ENCODE results near the gene GPR161. TPM values are rescaled to one million over a fixed set of nuclear protein-coding genes. Genes with fewer than 3 reads are reported as not detected.

GPR161 gene
- total RNA-seq, 2 experiments from 2014 or later: 0.14 to 0.30 TPM

GRCh38 chr1:168091063-168091462, 45.7 kb downstream of the GPR161 start:
- no peak for DNase-seq
- H3K27ac Mint-ChIP-seq: no peak overlapping the region
- no peaks in the 10 kb centered on the region for H3K9me3 Mint-ChIP-seq
- H3K4me3 Mint-ChIP-seq: no peak overlapping the region
- H3K27me3 Mint-ChIP-seq: no peaks in the 10 kb centered on the region
- H3K36me3 Mint-ChIP-seq: no peaks in the 10 kb centered on the region
- no peaks in the 10 kb centered on the region for H3K4me1 Mint-ChIP-seq

- Mint-ChIP-seq H3K36me3 (no peaks in the 10 kb centered on the region), H3K27ac (no peak overlapping the region), H3K4me1 (no peaks in the 10 kb centered on the region), H3K9me3 (no peaks in the 10 kb centered on the region), H3K27me3 (no peaks in the 10 kb centered on the region), H3K4me3 (no peak overlapping the region)
- DNase-seq: no peak
Measured at GRCh38 chr1:168090395-168090794, 46.3 kb downstream of the GPR161 start.

- Mint-ChIP-seq H3K4me3 (no peak overlapping the region), H3K9me3 (no peaks in the 10 kb centered on the region), H3K4me1 (no peaks in the 10 kb centered on the region), H3K27ac (no peak overlapping the region), H3K36me3 (no peaks in the 10 kb centered on the region), H3K27me3 (no peaks in the 10 kb centered on the region)
- no peak for DNase-seq
Measured at GRCh38 chr1:168089979-168090337, 46.8 kb downstream of the GPR161 start.

DNA sequence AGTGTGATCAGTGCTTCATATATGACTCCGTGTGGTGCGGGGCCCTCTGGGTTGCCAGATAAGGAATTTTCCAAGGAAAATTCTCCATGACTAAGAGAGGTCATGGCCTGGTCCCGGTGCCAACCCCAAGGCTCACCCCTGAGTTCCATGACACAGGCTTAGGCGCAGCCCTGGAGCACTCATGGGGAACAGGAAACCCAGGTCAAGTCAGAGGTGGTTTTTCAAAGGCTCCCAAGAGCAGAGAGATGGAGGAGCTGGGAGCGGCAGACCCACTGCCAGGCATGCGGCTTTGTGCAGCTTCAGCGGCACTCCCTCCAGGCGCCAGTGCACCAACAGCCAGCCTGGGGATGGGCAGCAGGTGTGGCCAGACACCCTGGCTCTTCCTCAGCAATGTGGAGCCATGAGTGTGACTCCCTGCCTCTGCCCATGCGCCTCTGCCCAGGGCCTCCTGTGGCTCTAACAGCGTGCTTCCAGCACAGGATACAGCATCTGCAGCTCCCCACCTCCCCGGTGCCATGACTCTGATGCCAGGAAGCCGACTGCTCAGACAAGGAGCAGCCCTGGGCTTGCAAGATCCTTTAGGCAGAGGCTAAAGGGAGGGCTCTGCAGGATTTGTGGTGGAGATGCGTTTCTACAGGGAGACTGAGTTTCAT, 47.3 kb downstream of the GPR161 start:
- no peaks in the 10 kb centered on the region for H3K9me3 Mint-ChIP-seq
- DNase-seq: no peak
- H3K4me3 Mint-ChIP-seq: no peak overlapping the region
- H3K36me3 Mint-ChIP-seq: no peaks in the 10 kb centered on the region
- no peaks in the 10 kb centered on the region for H3K4me1 Mint-ChIP-seq
- no peak overlapping the region for H3K27ac Mint-ChIP-seq
- no peaks in the 10 kb centered on the region for H3K27me3 Mint-ChIP-seq

DNA sequence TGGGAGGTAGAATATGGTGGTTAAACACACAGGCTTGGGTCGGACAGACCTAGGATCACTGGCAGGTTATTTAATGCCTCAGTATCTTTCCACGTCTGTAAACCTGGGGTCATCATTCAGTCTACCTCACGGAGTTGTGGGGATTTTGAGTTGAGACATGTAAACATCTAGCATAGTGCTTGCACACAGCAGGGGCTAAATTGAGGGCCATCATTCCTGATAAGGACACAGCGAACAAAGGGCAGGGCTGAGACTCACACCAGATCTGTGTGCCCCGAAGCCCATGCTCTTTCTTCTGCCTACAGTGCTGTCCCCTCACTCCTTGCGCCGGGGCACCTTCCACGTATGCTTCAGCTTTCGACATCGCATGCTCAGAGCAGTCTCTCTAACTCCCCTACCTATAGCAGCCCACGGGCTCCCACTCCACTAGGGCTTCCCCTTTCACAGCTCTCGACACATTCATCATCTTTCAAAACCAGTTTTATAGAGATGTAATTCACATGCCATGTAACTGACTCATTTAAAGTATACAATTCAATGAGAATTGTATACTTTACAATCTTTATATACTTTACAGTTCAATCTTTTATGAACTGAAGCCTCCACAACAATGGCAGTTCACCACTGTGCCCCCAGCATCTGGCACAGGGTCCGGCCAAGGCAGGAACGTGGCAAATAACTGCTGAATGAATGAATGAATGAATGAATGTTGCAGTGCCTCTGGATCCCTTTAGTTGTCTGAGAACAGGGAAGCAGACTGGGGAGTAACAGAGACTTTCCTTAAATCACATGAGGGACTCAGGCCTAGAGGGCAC, 48.0 kb downstream of the GPR161 start:
- no peak for DNase-seq
- Mint-ChIP-seq H3K36me3 (no peaks in the 10 kb centered on the region), H3K27me3 (no peaks in the 10 kb centered on the region), H3K4me3 (no peak overlapping the region), H3K4me1 (peaks cover 1% of the 10 kb centered on the region), H3K9me3 (no peaks in the 10 kb centered on the region), H3K27ac (no peak overlapping the region)

DNA sequence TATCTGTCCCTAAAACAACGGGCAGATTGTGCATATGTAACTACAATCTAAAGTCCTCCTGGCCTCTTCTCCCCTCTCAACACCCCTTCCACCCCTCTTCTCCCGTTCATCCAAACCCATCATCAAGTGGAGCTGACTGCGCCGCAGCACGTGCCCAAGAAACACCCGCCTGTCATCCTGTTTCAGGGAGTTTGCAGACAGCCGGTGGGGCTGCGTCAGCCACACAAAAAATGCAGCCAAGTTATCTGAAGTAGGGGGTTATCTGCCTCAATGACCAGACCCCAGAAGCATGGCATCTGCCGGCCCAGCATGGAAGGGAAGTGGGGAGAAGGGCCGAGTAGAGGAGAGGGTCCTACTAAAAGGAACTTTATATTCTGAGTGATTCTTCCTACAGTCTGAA, 49.0 kb downstream of the GPR161 start:
- no peak for DNase-seq
- Mint-ChIP-seq H3K27ac (no peak overlapping the region), H3K9me3 (no peaks in the 10 kb centered on the region), H3K27me3 (no peaks in the 10 kb centered on the region), H3K4me3 (no peak overlapping the region), H3K4me1 (peaks cover 3% of the 10 kb centered on the region), H3K36me3 (no peaks in the 10 kb centered on the region)

GRCh38 chr1:168086438-168086837, 50.3 kb downstream of the GPR161 start:
- Mint-ChIP-seq H3K4me1 (peaks cover 3% of the 10 kb centered on the region), H3K27ac (no peak overlapping the region), H3K4me3 (no peak overlapping the region), H3K27me3 (no peaks in the 10 kb centered on the region), H3K36me3 (no peaks in the 10 kb centered on the region), H3K9me3 (no peaks in the 10 kb centered on the region)
- no peak for DNase-seq

- Mint-ChIP-seq H3K4me1 (peaks cover 3% of the 10 kb centered on the region), H3K27ac (no peak overlapping the region), H3K4me3 (no peak overlapping the region), H3K9me3 (no peaks in the 10 kb centered on the region), H3K27me3 (no peaks in the 10 kb centered on the region), H3K36me3 (no peaks in the 10 kb centered on the region)
- no peak for DNase-seq
Measured at GRCh38 chr1:168085401-168085872, 51.3 kb downstream of the GPR161 start.

GRCh38 chr1:168084396-168085231, 52.1 kb downstream of the GPR161 start:
- no peaks in the 10 kb centered on the region for H3K9me3 Mint-ChIP-seq

DNA sequence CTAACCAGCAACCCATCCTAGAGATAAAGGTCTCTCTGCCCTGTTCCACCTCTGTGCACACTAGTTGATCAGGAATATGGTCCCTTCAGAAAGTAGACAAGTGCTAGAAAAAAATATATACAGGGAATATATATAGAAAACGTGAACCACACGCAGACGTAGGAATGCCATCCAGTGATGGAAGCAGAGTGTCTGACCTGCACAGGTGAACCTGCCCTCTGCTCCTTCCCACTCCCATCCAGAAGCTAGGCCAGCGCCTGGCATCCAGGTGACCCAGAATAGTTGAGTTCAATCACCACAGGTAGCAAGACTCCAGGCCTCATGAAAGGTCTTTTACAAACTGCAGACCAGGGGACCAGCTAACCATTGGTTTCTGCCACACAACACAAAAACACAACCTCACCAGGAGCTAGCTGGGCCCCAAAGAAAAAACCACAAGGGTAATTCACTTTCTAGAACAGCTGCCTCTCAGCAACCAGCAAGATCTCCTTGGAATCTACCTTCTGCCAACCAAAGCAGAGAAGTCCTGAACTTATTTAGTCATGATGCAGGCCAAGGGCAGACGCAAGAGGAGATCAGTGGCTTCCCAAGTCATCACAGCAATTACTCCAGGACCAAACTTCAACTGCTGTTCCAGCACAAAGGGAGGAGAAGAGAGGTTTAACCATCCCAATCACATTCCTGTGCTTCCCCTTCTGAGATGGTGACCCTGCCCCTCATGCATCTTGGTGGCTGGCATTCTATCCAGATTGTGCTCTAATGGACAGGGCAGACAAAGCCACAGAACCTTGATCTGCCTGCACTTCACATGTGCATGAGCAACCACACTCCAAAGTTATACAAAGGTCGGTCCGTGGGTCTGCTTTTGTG, 53.0 kb downstream of the GPR161 start:
- H3K36me3 Mint-ChIP-seq: no peaks in the 10 kb centered on the region
- H3K27ac Mint-ChIP-seq: no peak overlapping the region
- H3K4me1 Mint-ChIP-seq: peaks cover 3% of the 10 kb centered on the region
- H3K4me3 Mint-ChIP-seq: no peak overlapping the region
- DNase-seq: no peak
- no peaks in the 10 kb centered on the region for H3K9me3 Mint-ChIP-seq
- H3K27me3 Mint-ChIP-seq: no peaks in the 10 kb centered on the region

More at GRCh38 chr1:168084396-168085231, 52.1 kb downstream of the GPR161 start:
- H3K27ac Mint-ChIP-seq: no peak overlapping the region
- H3K27me3 Mint-ChIP-seq: no peaks in the 10 kb centered on the region
- peak; percentile 61 for DNase-seq
- H3K36me3 Mint-ChIP-seq: no peaks in the 10 kb centered on the region
- H3K4me1 Mint-ChIP-seq: peaks cover 3% of the 10 kb centered on the region
- no peak overlapping the region for H3K4me3 Mint-ChIP-seq

DNA sequence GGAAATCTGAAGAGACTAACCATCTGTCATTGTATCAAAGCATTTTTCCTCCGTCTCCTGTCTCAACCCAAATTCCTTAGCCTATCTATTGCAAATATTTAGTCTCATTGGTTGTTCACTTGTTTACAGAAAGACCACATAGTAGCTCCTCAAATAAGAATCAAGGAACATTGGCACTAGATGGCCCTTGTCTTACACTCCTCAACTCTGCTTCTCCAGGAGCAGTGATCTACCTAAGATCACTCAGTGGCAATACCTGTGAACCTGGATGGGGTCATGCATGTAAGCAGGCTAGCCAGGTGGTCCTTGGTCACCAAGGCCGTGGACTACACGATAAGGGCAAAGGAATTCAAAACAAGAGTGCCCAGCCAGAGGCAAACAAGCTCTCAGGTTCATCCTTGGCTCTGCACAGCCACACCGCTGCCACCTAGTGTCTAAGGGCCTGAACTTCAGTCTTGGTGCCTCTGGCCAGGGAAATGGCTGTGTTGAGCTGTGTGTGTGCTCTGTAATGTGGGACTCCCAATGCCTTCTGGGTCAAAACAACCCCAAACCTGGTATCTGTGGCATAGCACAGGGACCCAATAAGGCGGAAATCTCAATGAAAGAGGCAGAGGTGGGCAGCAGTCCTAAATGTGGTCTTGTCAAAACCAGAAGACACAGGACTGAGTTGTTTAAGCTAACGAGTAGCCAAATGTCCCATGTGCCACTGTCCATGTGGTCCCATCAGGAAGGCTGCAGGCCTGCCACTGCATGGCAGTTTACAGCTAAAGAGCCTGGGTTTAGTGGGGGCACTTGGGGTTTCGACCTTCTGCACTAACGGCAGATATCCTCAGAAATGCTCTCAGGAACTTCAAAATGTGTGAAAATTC, 54.5 kb downstream of the GPR161 start:
- H3K4me1 Mint-ChIP-seq: peaks cover 3% of the 10 kb centered on the region
- no peaks in the 10 kb centered on the region for H3K36me3 Mint-ChIP-seq
- DNase-seq: peak; percentile 69
- H3K27ac Mint-ChIP-seq: no peak overlapping the region
- H3K4me3 Mint-ChIP-seq: no peak overlapping the region
- H3K27me3 Mint-ChIP-seq: no peaks in the 10 kb centered on the region
- H3K9me3 Mint-ChIP-seq: no peaks in the 10 kb centered on the region

GRCh38 chr1:168081373-168082007, 55.2 kb downstream of the GPR161 start:
- no peaks in the 10 kb centered on the region for H3K9me3 Mint-ChIP-seq
- no peak overlapping the region for H3K4me3 Mint-ChIP-seq
- no peak overlapping the region for H3K27ac Mint-ChIP-seq
- DNase-seq: no peak
- no peaks in the 10 kb centered on the region for H3K27me3 Mint-ChIP-seq
- no peaks in the 10 kb centered on the region for H3K36me3 Mint-ChIP-seq
- H3K4me1 Mint-ChIP-seq: peaks cover 3% of the 10 kb centered on the region

- Mint-ChIP-seq H3K9me3 (no peaks in the 10 kb centered on the region), H3K27ac (no peak overlapping the region), H3K4me1 (peaks cover 3% of the 10 kb centered on the region), H3K4me3 (no peak overlapping the region), H3K36me3 (peaks cover 1% of the 10 kb centered on the region), H3K27me3 (no peaks in the 10 kb centered on the region)
- DNase-seq: no peak
Measured at GRCh38 chr1:168079761-168080160, 57.0 kb downstream of the GPR161 start.

All from activated naive CD8-positive, alpha-beta T cell treated with anti-CD3 and anti-CD28 coated beads for 36 hours (primary cell).